Measurements from ENCODE around the gene VIL1. TPM values are rescaled to one million over a fixed set of nuclear protein-coding genes. Genes with fewer than 3 reads are reported as not detected.

The VIL1 gene
- total and polyA plus RNA-seq, 2 of the 8 experiments (the other 6 are each of a cell fraction or from before 2014, with no cell fraction given): 6.2 to 7.0 TPM

GRCh38 chr2:218448934-218449333 is 30.0 kb downstream of the VIL1 start:
- no peak overlapping the region for H2BK5ac ChIP-seq (ENCODE audit: low read depth, low read length)
- H3K79me1 ChIP-seq (ENCODE audit: low read depth, low read length): no peaks in the 10 kb centered on the region
- no peak overlapping the region for H3K18ac ChIP-seq (ENCODE audit: extremely low read depth, low read length)
- H3K9ac ChIP-seq (replicated peaks in 1 of 4; ENCODE audit: extremely low read depth in 1 of 4, low read depth in 3 of 4, low read length in 3 of 4): no peak overlapping the region
- no peak overlapping the region for H4K5ac ChIP-seq (ENCODE audit: insufficient read length, low read depth, low read length)
- H3K56ac ChIP-seq (replicated peaks; ENCODE audit: insufficient read length, low read depth, low read length): no peak overlapping the region
- H3K4me1 ChIP-seq (replicated peaks in 1 of 4; ENCODE audit: control insufficient read depth in 3 of 4, insufficient read depth in 4 of 4, low read length in 3 of 4): no peaks in the 10 kb centered on the region
- CTCF ChIA-PET (ENCODE audit: partially characterized antibody): no interaction called here
- DNase-seq (ENCODE audit: low read depth in 1 of 2, low spot score in 2 of 2) (no peak), FAIRE-seq (no peak)
- H3K4me3 ChIP-seq (ENCODE audit: extremely low read depth in 1 of 4, insufficient read depth in 2 of 4, low read depth in 3 of 4, low read length in 4 of 4): no peak overlapping the region
- no peak overlapping the region for H4K8ac ChIP-seq (ENCODE audit: extremely low read depth, insufficient read depth, low read length)
- H3K4ac ChIP-seq (replicated peaks; ENCODE audit: insufficient read length, low read depth, low read length): no peak overlapping the region
- H3K79me2 ChIP-seq (ENCODE audit: control insufficient read depth in 1 of 2, insufficient read depth in 2 of 2, low read length in 2 of 2): no peaks in the 10 kb centered on the region
- H3K14ac ChIP-seq (ENCODE audit: insufficient read length): no peak overlapping the region
- H2BK15ac ChIP-seq (ENCODE audit: low read length): no peak overlapping the region
- no peak for TF ChIP-seq SP4 (IDR thresholded peaks at IDR 0.05; ENCODE audit: low read length)
- TF ChIP-seq RAD21 (IDR thresholded peaks at IDR 0.05 in 1 of 2, conservative IDR thresholded peaks at IDR 0.05 in 1 of 2; ENCODE audit: low read depth in 2 of 2, low read length in 2 of 2): no peak
- TF ChIP-seq HDAC2 (IDR thresholded peaks at IDR 0.05; ENCODE audit: borderline replicate concordance in 1 of 2, low read depth in 2 of 2, low read length in 2 of 2): no peak
- TF ChIP-seq RBBP5 (IDR thresholded peaks at IDR 0.05; ENCODE audit: borderline replicate concordance, low read depth, low read length): no peak
- TF ChIP-seq YY1 (IDR thresholded peaks at IDR 0.05; ENCODE audit: low read depth, low read length): no peak
- no peak for TF ChIP-seq TAF7 (optimal IDR thresholded peaks at IDR 0.05; ENCODE audit: borderline replicate concordance, low read depth, low read length)
- TF ChIP-seq CBX5 (IDR thresholded peaks at IDR 0.05; ENCODE audit: low read depth, low read length): no peak
- no peak for TF ChIP-seq RFX5 (IDR thresholded peaks at IDR 0.05; ENCODE audit: borderline replicate concordance, low read depth, low read length)
- no peak for TF ChIP-seq CTCF (IDR thresholded peaks at IDR 0.05; ENCODE audit: control extremely low read depth in 1 of 3, insufficient read depth in 1 of 3, low read depth in 1 of 3, low read length in 3 of 3)
- no peak for TF ChIP-seq NRF1 (IDR thresholded peaks at IDR 0.05; ENCODE audit: low read depth, low read length)
- no peak for TF ChIP-seq POLR2A (IDR thresholded peaks at IDR 0.05; ENCODE audit: control extremely low read depth in 1 of 2, low read depth in 2 of 2, low read length in 2 of 2)
- no peak for TF ChIP-seq BRCA1 (IDR thresholded peaks at IDR 0.05; ENCODE audit: low read depth, low read length)
- no peak overlapping the region for H3K23ac ChIP-seq (ENCODE audit: insufficient read length)
- H3K4me2 ChIP-seq (ENCODE audit: insufficient read depth in 1 of 2, low read depth in 2 of 2, low read length in 2 of 2): no peak overlapping the region
- POLR2A ChIA-PET (ENCODE audit: partially characterized antibody): no interaction called here
- no peaks in the 10 kb centered on the region for H4K20me1 ChIP-seq (replicated peaks in 1 of 2; ENCODE audit: control insufficient read depth in 1 of 2, insufficient read depth in 2 of 2, low read length in 2 of 2)
- H3K27me3 ChIP-seq (replicated peaks in 1 of 4; ENCODE audit: control insufficient read depth in 3 of 4, extremely low read depth in 1 of 4, insufficient read depth in 3 of 4, low read length in 3 of 4): no peaks in the 10 kb centered on the region
- peaks cover 0 to 24% (median 9%) of the 10 kb centered on the region in 4 experiments; a peak in 6 of 8 replicates for H3K36me3 ChIP-seq (ENCODE audit: control insufficient read depth in 2 of 4, insufficient read depth in 4 of 4, low read length in 3 of 4)
- H2AFZ ChIP-seq (ENCODE audit: low read length): no peak overlapping the region
- H3K9me3 ChIP-seq (ENCODE audit: insufficient read depth in 2 of 2, low read depth in 1 of 2, low read length in 1 of 2): no peaks in the 10 kb centered on the region
- no peak overlapping the region for H2BK12ac ChIP-seq (ENCODE audit: low read depth, low read length)
- no peaks in the 10 kb centered on the region for H3K23me2 ChIP-seq (ENCODE audit: low read depth, low read length)
- H2BK120ac ChIP-seq (replicated peaks; ENCODE audit: low read depth, low read length): no peak overlapping the region
- WGBS, 2 experiments (ENCODE audit: extremely low coverage in 1 of 2, insufficient coverage in 1 of 2, insufficient read length in 1 of 2, insufficient replicate concordance in 2 of 2, low coverage in 1 of 2, low lambda C conversion rate in 2 of 2, missing lambda C conversion rate in 1 of 2): 86% methylated on average over 3 of the region's 3 CpGs; no CpG with 5 or more reads in 1 of the 2 experiments
- H3K27ac ChIP-seq (ENCODE audit: low read depth, low read length): no peak overlapping the region
- no peak overlapping the region for H4K91ac ChIP-seq (replicated peaks; ENCODE audit: insufficient read length, low read length)
- H2BK20ac ChIP-seq (ENCODE audit: low read length): no peak overlapping the region
- no peak overlapping the region for H2AK5ac ChIP-seq (ENCODE audit: low read depth, low read length)
